Astrocyte of the spinal cord (primary cell): ENCODE measurements around the gene COL16A1.

Source experiments
- DNase-seq: peaks from one replicate; pipeline ENCODE4 v3.0.0; 2011; ENCODE audit warnings: low read depth, low spot score
- H3K4me3 ChIP-seq: 2 replicates; pipeline ENCODE4 v1.5.1; 2011; ENCODE audit warnings: low read depth, mild to moderate bottlenecking, low read length, moderate library complexity
- in situ Hi-C: cut with HindIII; loops from 2 replicates; pipeline ENCODE4 v1.10.0; 2017; ENCODE audit warnings: low sequenced_read_pairs
- TF ChIP-seq, protein P1 (sequence below): IDR thresholded peaks from 2 replicates; pipeline ENCODE4 v1.5.1; 2012; ENCODE audit warnings: low read depth, mild to moderate bottlenecking, low read length, inconsistent platforms

The COL16A1 gene

GRCh38 chr1:31609514-31610118 is 94.2 kb downstream of the COL16A1 start:
- DNase-seq, result no peak
- H3K4me3 ChIP-seq, result no peak overlapping the region
- in situ Hi-C loops, result no loop called here
- TF ChIP-seq, protein P1, sequence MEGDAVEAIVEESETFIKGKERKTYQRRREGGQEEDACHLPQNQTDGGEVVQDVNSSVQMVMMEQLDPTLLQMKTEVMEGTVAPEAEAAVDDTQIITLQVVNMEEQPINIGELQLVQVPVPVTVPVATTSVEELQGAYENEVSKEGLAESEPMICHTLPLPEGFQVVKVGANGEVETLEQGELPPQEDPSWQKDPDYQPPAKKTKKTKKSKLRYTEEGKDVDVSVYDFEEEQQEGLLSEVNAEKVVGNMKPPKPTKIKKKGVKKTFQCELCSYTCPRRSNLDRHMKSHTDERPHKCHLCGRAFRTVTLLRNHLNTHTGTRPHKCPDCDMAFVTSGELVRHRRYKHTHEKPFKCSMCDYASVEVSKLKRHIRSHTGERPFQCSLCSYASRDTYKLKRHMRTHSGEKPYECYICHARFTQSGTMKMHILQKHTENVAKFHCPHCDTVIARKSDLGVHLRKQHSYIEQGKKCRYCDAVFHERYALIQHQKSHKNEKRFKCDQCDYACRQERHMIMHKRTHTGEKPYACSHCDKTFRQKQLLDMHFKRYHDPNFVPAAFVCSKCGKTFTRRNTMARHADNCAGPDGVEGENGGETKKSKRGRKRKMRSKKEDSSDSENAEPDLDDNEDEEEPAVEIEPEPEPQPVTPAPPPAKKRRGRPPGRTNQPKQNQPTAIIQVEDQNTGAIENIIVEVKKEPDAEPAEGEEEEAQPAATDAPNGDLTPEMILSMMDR, result no peak

DNA sequence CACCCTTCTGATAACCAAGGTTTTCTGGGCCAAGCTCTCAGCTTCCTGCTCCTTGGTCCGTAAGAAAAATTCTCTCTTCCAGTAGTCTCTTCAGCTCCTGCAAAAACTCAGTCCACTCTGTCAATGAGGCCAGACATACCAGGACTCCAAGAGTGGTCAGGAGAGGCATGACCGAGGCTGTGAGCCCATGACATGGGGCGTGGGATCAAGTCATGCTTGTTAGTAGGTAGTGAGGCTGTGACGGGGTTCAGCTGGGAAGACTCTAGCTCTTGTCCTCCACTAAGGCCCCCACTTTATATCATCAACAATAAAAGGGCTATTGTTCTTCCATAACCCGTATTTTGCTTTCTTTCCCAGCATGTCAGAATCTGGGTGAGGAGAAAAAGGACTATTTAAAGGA is 96.5 kb downstream of the COL16A1 start:
- DNase-seq, result no peak
- in situ Hi-C loops, result no loop called here
- no peak overlapping the region for H3K4me3 ChIP-seq
- TF ChIP-seq, protein P1, result no peak

DNA sequence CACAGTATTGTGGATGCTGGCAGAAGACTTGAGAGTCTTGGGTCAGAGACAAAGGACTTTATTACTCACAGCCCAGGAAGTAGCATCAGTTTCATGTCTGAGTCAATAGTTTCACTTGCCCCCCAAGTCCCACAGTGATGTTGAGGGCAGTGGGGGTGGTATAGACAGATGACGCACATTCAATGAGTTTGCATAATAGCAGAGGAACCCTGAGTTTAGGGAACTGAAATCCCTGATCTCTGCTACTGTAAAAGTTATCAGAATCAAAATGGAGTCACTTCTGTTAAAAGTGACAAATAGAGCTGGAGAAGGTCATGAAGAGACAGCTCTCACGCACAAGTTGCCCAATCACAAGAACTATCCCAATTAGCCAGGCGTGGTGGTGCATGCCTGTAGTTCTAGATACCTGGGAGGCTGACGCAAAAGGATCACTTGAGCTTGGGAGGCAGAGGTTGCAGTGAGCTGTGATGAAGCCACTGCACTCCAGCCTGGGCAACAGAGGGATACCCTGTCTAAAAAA is 97.8 kb downstream of the COL16A1 start:
- TF ChIP-seq, protein P1, result no peak
- DNase-seq, result peak; percentile 45
- no peak overlapping the region for H3K4me3 ChIP-seq
- in situ Hi-C loops, result no loop called here
